Neuron (in vitro differentiated cells): ENCODE measurements around the gene SPPL2B.

Source experiments
- H2AFZ ChIP-seq: one replicate; pipeline ENCODE4 v1.6.1; 2013; ENCODE audit warnings: low read depth, mild to moderate bottlenecking, inconsistent platforms, low read length, moderate library complexity
- H3K27me3 ChIP-seq: one replicate; pipeline ENCODE4 v1.6.1; 2013; ENCODE audit warnings: low read length; ENCODE audit not compliant: insufficient read depth
- H3K36me3 ChIP-seq: one replicate; pipeline ENCODE4 v1.6.1; 2013; ENCODE audit warnings: low read length; ENCODE audit not compliant: insufficient read depth
- H3K4me1 ChIP-seq: one replicate; pipeline ENCODE4 v1.6.1; 2013; ENCODE audit warnings: low read length; ENCODE audit not compliant: insufficient read depth
- H3K4me3 ChIP-seq: 2 replicates; pipeline ENCODE4 v1.5.1; 2013; ENCODE audit warnings: mild to moderate bottlenecking, low read length, moderate library complexity
- H3K9me3 ChIP-seq: one replicate; pipeline ENCODE4 v1.6.1; 2013; ENCODE audit warnings: low read length

Gene SPPL2B

DNA sequence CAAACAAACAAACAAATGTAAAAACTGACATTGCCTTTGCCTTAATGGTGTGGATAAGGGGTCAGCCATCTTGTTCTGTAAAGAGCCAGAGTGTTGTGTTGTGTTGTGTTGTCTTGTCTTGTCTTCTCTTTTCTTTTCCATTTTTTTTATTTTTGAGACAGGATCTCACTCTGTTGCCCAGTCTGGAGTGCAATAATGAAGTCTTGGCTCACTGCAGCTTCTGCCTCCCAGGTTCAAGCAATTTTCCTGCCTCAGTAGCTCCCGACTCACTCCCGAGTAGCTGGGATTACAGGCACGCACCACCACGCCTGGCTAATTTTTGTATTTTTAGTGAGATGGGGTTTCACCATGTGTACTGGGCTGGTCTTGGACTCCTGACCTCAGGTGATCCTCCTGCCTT, 71.1 kb downstream of the SPPL2B start:
- H3K36me3 ChIP-seq, result no peaks in the 10 kb centered on the region
- H3K27me3 ChIP-seq, result no peaks in the 10 kb centered on the region
- no peak overlapping the region for H3K4me3 ChIP-seq
- H2AFZ ChIP-seq, result no peak overlapping the region
- no peaks in the 10 kb centered on the region for H3K4me1 ChIP-seq
- peaks cover 2% of the 10 kb centered on the region for H3K9me3 ChIP-seq
